Hepatocyte (in vitro differentiated cells): Measurements from ENCODE around the gene GPR157. TPM values are rescaled to one million over a fixed set of nuclear protein-coding genes. Genes with fewer than 3 reads are reported as not detected.

Experiments used
- DNase-seq: peaks from one replicate; pipeline ENCODE4 v3.0.0-alpha.2; 2016; ENCODE audit warnings: low spot score
- H2AFZ ChIP-seq: fragments of 200-600 bp; sonication (generic); 2 replicates; pipeline ENCODE4 v1.6.0; 2016; ENCODE audit warnings: antibody characterized with exemption, mild to moderate bottlenecking
- H3K27ac ChIP-seq: fragments of 200-600 bp; sonication (generic); 2 replicates; pipeline ENCODE4 v1.5.1; 2016; ENCODE audit warnings: mild to moderate bottlenecking
- H3K27me3 ChIP-seq: fragments of 200-600 bp; sonication (generic); 2 replicates; pipeline ENCODE4 v1.6.1; 2016
- H3K36me3 ChIP-seq: fragments of 200-600 bp; sonication (generic); replicated peaks from 2 replicates; pipeline ENCODE4 v1.5.1; 2016; ENCODE audit warnings: low read depth; ENCODE audit not compliant: insufficient read depth
- H3K4me1 ChIP-seq: fragments of 200-600 bp; sonication (generic); 2 replicates; pipeline ENCODE4 v1.5.1; 2016; ENCODE audit warnings: mild to moderate bottlenecking, moderate library complexity; ENCODE audit not compliant: insufficient read depth
- H3K4me2 ChIP-seq: fragments of 200-600 bp; sonication (generic); 2 replicates; pipeline ENCODE4 v1.6.0; 2016
- H3K4me3 ChIP-seq: fragments of 200-600 bp; sonication (generic); 2 replicates; pipeline ENCODE4 v1.5.1; 2016; ENCODE audit warnings: mild to moderate bottlenecking
- H3K79me2 ChIP-seq: fragments of 200-600 bp; sonication (generic); 2 replicates; pipeline ENCODE4 v1.6.0; 2017; ENCODE audit warnings: mild to moderate bottlenecking
- H3K9me2 ChIP-seq: fragments of 200-600 bp; sonication (generic); replicated peaks from 2 replicates; pipeline ENCODE4 v1.6.0; 2017; ENCODE audit warnings: mild to moderate bottlenecking; ENCODE audit not compliant: insufficient read depth
- H3K9me3 ChIP-seq: fragments of 200-600 bp; sonication (generic); 2 replicates; pipeline ENCODE4 v1.5.1; 2016; ENCODE audit warnings: low read depth, mild to moderate bottlenecking
- H4K20me1 ChIP-seq: fragments of 200-600 bp; sonication (generic); 2 replicates; pipeline ENCODE4 v1.6.0; 2016; ENCODE audit warnings: mild to moderate bottlenecking; ENCODE audit not compliant: insufficient read depth, poor library complexity, severe bottlenecking
- EZH2 ChIP-seq: fragments of 200-600 bp; sonication (generic); IDR thresholded peaks from 2 replicates; pipeline ENCODE4 v1.6.1; 2016; ENCODE audit warnings: antibody characterized with exemption, mild to moderate bottlenecking, borderline replicate concordance
- EZH2phosphoT487 ChIP-seq: fragments of 200-600 bp; sonication (generic); IDR thresholded peaks from one replicate; pipeline ENCODE4 v1.6.1; 2018; ENCODE audit warnings: antibody characterized with exemption, mild to moderate bottlenecking, low read depth, moderate library complexity; ENCODE audit not compliant: unreplicated experiment, severe bottlenecking
- WGBS: methylation state at CpG from one replicate; pipeline ENCODE4 v1.1.6; 2016; ENCODE audit warnings: low lambda C conversion rate; ENCODE audit errors: missing lambda C conversion rate; 5-methylcytosine and 5-hydroxymethylcytosine counted together
- microRNA counts: library from miRNA; unstranded; fragments of <30 nt; microRNA quantifications from one replicate; lab custom pipeline; 2017
- polyA plus RNA-seq: library from polyadenylated mRNA; unstranded; fragments of >200 nt; fragmentation: Nextera tagmentation; extraction: Ambion mirVana; gene quantifications from 2 replicates; pipeline ENCODE4 v1.2.1, GENCODE V29; 2016
- small RNA-seq: library from RNA; depleted of rRNA; stranded (forward); fragments of <200 nt; gene quantifications from one replicate; pipeline ENCODE3, GENCODE V24; 2014
- total RNA-seq: library from RNA; depleted of rRNA; stranded (reverse); fragments of >200 nt; gene quantifications from 2 replicates; pipeline ENCODE4 v1.2.3, GENCODE V29; 2014
- TF ChIP-seq, protein P1 (sequence below): fragments of 200-600 bp; sonication (generic); IDR thresholded peaks from 2 replicates; pipeline ENCODE4 v1.5.1; 2016; ENCODE audit warnings: antibody characterized with exemption, mild to moderate bottlenecking; ENCODE audit not compliant: poor library complexity

Gene GPR157
- total and polyA plus RNA-seq, 2 experiments from 2014 or later, result 14.4 to 18.6 TPM

DNA sequence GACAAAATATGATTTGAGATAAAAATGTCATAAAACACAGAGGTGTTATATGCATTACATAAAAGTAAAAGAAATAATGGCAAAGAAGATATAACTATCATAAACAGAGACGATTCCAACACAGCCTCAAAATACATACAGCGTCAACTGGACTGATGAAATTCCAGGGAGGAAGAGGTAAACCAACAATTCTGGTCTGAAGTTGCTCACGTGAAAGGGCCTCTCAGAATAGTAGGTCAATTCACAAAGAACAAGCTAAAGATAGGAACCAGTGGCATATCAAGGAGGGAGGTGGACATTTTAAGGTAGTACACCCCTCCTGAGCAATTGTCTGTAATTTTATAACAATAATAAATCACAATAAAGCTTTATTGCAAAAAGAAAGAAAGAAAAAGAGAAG, 78.1 kb downstream of the GPR157 start:
- Histone ChIP-seq H4K20me1 (no peaks in the 10 kb centered on the region), H3K27me3 (no peaks in the 10 kb centered on the region), H3K4me2 (no peak overlapping the region), H2AFZ (no peak overlapping the region), H3K4me3 (no peak overlapping the region), H3K27ac (no peak overlapping the region), H3K9me3 (no peaks in the 10 kb centered on the region), H3K9me2 (no peaks in the 10 kb centered on the region), H3K36me3 (no peaks in the 10 kb centered on the region), H3K79me2 (no peaks in the 10 kb centered on the region), H3K4me1 (no peaks in the 10 kb centered on the region)
- DNase-seq, result no peak
- 69% methylated on average over 3 of the region's 3 CpGs for WGBS
- no peak for TF ChIP-seq EZH2
- TF ChIP-seq EZH2phosphoT487, result no peak
- TF ChIP-seq, protein P1, sequence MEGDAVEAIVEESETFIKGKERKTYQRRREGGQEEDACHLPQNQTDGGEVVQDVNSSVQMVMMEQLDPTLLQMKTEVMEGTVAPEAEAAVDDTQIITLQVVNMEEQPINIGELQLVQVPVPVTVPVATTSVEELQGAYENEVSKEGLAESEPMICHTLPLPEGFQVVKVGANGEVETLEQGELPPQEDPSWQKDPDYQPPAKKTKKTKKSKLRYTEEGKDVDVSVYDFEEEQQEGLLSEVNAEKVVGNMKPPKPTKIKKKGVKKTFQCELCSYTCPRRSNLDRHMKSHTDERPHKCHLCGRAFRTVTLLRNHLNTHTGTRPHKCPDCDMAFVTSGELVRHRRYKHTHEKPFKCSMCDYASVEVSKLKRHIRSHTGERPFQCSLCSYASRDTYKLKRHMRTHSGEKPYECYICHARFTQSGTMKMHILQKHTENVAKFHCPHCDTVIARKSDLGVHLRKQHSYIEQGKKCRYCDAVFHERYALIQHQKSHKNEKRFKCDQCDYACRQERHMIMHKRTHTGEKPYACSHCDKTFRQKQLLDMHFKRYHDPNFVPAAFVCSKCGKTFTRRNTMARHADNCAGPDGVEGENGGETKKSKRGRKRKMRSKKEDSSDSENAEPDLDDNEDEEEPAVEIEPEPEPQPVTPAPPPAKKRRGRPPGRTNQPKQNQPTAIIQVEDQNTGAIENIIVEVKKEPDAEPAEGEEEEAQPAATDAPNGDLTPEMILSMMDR, result no peak

MicroRNA genes within 50 kb of the gene (microRNA counts, 767-probe panel; counts per million panel counts)
- 7,383 counts per million, percentile 42 among the panel's probes with 10 or more counts for microRNA hsa-miR-34a-5p (lab: Ali Mortazavi, UCI)

Small RNAs within 50 kb of the gene (small RNA-seq; reads per million reads assigned to genes)
- gene RF00424, result not detected

Other genes starting within 250 kb of the GPR157 start
- not detected in 2 replicates for gene CA6, start 183.2 kb downstream of the GPR157 start, total RNA-seq
- not detected in 2 replicates for gene CA6, start 183.2 kb downstream of the GPR157 start, polyA plus RNA-seq
- gene SLC2A7, start 102.7 kb downstream of the GPR157 start, total RNA-seq, result 0.16 and 0.27 TPM in 2 replicates
- 0.13 and 0.40 TPM in 2 replicates for gene SLC2A7, start 102.7 kb downstream of the GPR157 start, polyA plus RNA-seq
- 7.2 TPM in 2 replicates for gene SLC2A5, start 59.5 kb downstream of the GPR157 start, total RNA-seq
- gene SLC2A5, start 59.5 kb downstream of the GPR157 start, polyA plus RNA-seq, result 7.1 and 8.2 TPM in 2 replicates
- 40.4 and 54.8 TPM in 2 replicates for gene H6PD, start 105.7 kb upstream of the GPR157 start, total RNA-seq
- 23.9 and 26.3 TPM in 2 replicates for gene H6PD, start 105.7 kb upstream of the GPR157 start, polyA plus RNA-seq
- 61.3 and 66.9 TPM in 2 replicates for gene SPSB1, start 163.8 kb upstream of the GPR157 start, total RNA-seq
- gene SPSB1, start 163.8 kb upstream of the GPR157 start, polyA plus RNA-seq, result 75.3 and 102 TPM in 2 replicates